WTC11 (cell line): ENCODE data around the gene MEIS2. TPM values are rescaled to one million over a fixed set of nuclear protein-coding genes. Genes with fewer than 3 reads are reported as not detected.

ENCODE experiments used
- ATAC-seq: fragments of 200-7000 bp; cut with Tn5 transposase; 2 replicates; pipeline ENCODE4 v1.10.0; 2021; ENCODE audit warnings: mild to moderate bottlenecking, moderate library complexity
- CTCF ChIA-PET: fragments of 300-600 bp; sonication (Branson Sonifier 250); formaldehyde crosslinking; loops from one replicate; lab custom pipeline; 2021; ENCODE audit warnings: antibody characterized with exemption; lab: Charles Lee
- POLR2A ChIA-PET: fragments of 350-600 bp; sonication (Branson Sonifier 250); formaldehyde crosslinking; loops from one replicate; lab custom pipeline; 2021; ENCODE audit warnings: antibody characterized with exemption; lab: Charles Lee
- DNase-seq: peaks from one replicate; pipeline ENCODE4 v3.0.0; 2021; ENCODE audit warnings: low spot score
- H3K27ac Mint-ChIP-seq: 2 replicates; pipeline ENCODE4 v1.8.0; 2021; ENCODE audit warnings: mixed read lengths
- H3K27me3 Mint-ChIP-seq: 2 replicates; pipeline ENCODE4 v1.8.0; 2021; ENCODE audit warnings: low read depth, mild to moderate bottlenecking, moderate library complexity, mixed read lengths
- H3K36me3 Mint-ChIP-seq: 2 replicates; pipeline ENCODE4 v1.8.0; 2021; ENCODE audit warnings: mixed read lengths
- H3K4me1 Mint-ChIP-seq: 2 replicates; pipeline ENCODE4 v1.8.0; 2022; ENCODE audit warnings: mixed read lengths
- H3K4me3 Mint-ChIP-seq: 2 replicates; pipeline ENCODE4 v1.8.0; 2021; ENCODE audit warnings: mild to moderate bottlenecking, moderate library complexity, mixed read lengths
- H3K9me3 Mint-ChIP-seq: 2 replicates; pipeline ENCODE4 v1.8.0; 2021; ENCODE audit warnings: mixed read lengths
- CBFB ChIP-seq: sonication (generic); formaldehyde crosslinking; IDR thresholded peaks from 2 replicates; pipeline ENCODE4 v1.8.1; 2022; ENCODE audit warnings: mild to moderate bottlenecking, low read depth, missing genetic modification reagents
- ETV6 ChIP-seq: sonication (generic); formaldehyde crosslinking; IDR thresholded peaks from 2 replicates; pipeline ENCODE4 v1.8.1; 2022; ENCODE audit warnings: mild to moderate bottlenecking, missing genetic modification reagents
- GRHL2 ChIP-seq: fragments of 250-450 bp; sonication (Bioruptor Pico); IDR thresholded peaks from 2 replicates; pipeline ENCODE4 v1.8.0; 2022; ENCODE audit warnings: mild to moderate bottlenecking, moderate library complexity; ENCODE audit not compliant: insufficient replicate concordance, severe bottlenecking
- GTF2I ChIP-seq: fragments of 250-450 bp; sonication (Bioruptor Pico); conservative IDR thresholded peaks from 2 replicates; pipeline ENCODE4 v1.4.0; 2021; ENCODE audit warnings: mild to moderate bottlenecking
- JUN ChIP-seq: sonication (generic); formaldehyde crosslinking; IDR thresholded peaks from 2 replicates; pipeline ENCODE4 v1.8.0; 2023; ENCODE audit warnings: mild to moderate bottlenecking, missing genetic modification reagents
- MXD4 ChIP-seq: fragments of 250-450 bp; sonication (Bioruptor Pico); IDR thresholded peaks from 2 replicates; pipeline ENCODE4 v1.8.0; 2021; ENCODE audit warnings: mild to moderate bottlenecking, moderate library complexity, borderline replicate concordance
- MYBL2 ChIP-seq: sonication (generic); formaldehyde crosslinking; IDR thresholded peaks from 2 replicates; pipeline ENCODE4 v1.8.1; 2023; ENCODE audit warnings: mild to moderate bottlenecking, moderate library complexity, missing genetic modification reagents
- NFE2L1 ChIP-seq: sonication (generic); formaldehyde crosslinking; IDR thresholded peaks from 2 replicates; pipeline ENCODE4 v1.8.1; 2023; ENCODE audit warnings: missing genetic modification reagents
- NR1H2 ChIP-seq: sonication (generic); formaldehyde crosslinking; IDR thresholded peaks from 2 replicates; pipeline ENCODE4 v1.9.0; 2021; ENCODE audit warnings: mild to moderate bottlenecking, moderate library complexity, missing genetic modification reagents
- SMAD4 ChIP-seq: sonication (generic); formaldehyde crosslinking; IDR thresholded peaks from 2 replicates; pipeline ENCODE4 v1.8.0; 2022; ENCODE audit warnings: mild to moderate bottlenecking, missing genetic modification reagents
- SP1 ChIP-seq: sonication (generic); formaldehyde crosslinking; conservative IDR thresholded peaks from 2 replicates; pipeline ENCODE4 v1.8.1; 2022; ENCODE audit warnings: missing genetic modification reagents
- STAT6 ChIP-seq: sonication (generic); formaldehyde crosslinking; conservative IDR thresholded peaks from 2 replicates; pipeline ENCODE4 v1.8.1; 2023; ENCODE audit warnings: mild to moderate bottlenecking, low read depth, missing genetic modification reagents, moderate library complexity
- TCF7 ChIP-seq: sonication (generic); formaldehyde crosslinking; IDR thresholded peaks from 2 replicates; pipeline ENCODE4 v1.8.0; 2022; ENCODE audit warnings: mild to moderate bottlenecking, low read depth, missing genetic modification reagents, moderate library complexity
- TEAD4 ChIP-seq: sonication (generic); formaldehyde crosslinking; IDR thresholded peaks from 2 replicates; pipeline ENCODE4 v1.8.0; 2022; ENCODE audit warnings: mild to moderate bottlenecking, missing genetic modification reagents
- TP53 ChIP-seq: sonication (generic); formaldehyde crosslinking; IDR thresholded peaks from 2 replicates; pipeline ENCODE4 v1.8.1; 2023; ENCODE audit warnings: mild to moderate bottlenecking, missing genetic modification reagents
- USF1 ChIP-seq: sonication (generic); formaldehyde crosslinking; IDR thresholded peaks from 2 replicates; pipeline ENCODE4 v1.8.0; 2022; ENCODE audit warnings: mild to moderate bottlenecking, missing genetic modification reagents
- ZNF232 ChIP-seq: sonication (generic); formaldehyde crosslinking; IDR thresholded peaks from 2 replicates; pipeline ENCODE4 v1.8.0; 2022; ENCODE audit warnings: mild to moderate bottlenecking, missing genetic modification reagents
- ZNF263 ChIP-seq: sonication (generic); formaldehyde crosslinking; IDR thresholded peaks from 2 replicates; pipeline ENCODE4 v1.8.1; 2022; ENCODE audit warnings: low read depth, mild to moderate bottlenecking, moderate library complexity, missing genetic modification reagents
- ZNF416 ChIP-seq: fragments of 250-450 bp; sonication (Bioruptor Pico); IDR thresholded peaks from 2 replicates; pipeline ENCODE4 v1.9.0; 2021; ENCODE audit warnings: mild to moderate bottlenecking, inconsistent platforms
- total RNA-seq: library from RNA; stranded (reverse); gene quantifications from 3 replicates; pipeline ENCODE4 v1.2.3, GENCODE V29; 2021
- TF ChIP-seq, protein P1 (sequence below): sonication (generic); formaldehyde crosslinking; IDR thresholded peaks from 2 replicates; pipeline ENCODE4 v1.8.0; 2023; ENCODE audit warnings: mild to moderate bottlenecking, missing genetic modification reagents

Gene MEIS2
- total RNA-seq, 1 experiment from 2014 or later = 0.57 TPM

DNA sequence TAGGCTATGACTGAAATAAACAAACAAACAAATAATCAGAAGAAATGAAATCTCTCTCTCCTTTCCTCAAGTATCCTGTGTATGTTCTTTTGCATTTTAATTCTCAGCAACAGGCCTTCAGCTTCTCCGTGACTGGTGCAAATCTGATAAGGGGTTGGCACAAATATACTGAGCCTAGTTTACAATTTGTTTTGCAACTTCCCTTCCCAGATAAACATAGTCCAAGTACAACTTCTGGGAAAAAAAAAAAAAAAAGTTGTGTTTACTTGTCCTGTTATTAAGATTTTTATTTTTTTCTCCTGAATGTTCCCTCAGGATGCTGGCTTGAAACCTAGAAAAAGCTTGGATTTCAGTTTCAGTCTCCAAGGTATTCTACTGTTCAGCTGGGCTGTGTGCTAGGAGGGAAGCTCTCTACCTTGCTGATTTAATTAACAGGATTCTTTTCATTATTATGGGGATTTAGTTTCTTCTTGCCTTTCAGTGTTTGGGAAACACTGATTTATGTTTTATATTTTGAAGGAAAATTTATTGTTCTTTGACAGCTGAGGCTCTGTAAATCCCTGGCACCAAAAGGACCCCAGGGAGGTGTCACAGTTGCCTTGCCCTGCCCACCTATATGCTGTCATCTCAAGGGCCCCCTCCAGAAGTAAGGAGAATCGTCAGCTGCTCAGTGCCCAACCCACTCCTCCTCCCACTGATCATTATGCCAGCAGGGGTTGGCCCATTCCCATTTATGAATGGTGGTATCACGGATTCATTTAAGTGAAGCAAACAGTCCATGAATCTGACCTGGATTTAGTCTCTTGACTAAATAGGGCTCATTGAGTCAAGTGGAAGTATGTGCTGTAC, 185.2 kb downstream of the MEIS2 start:
- no peaks in the 10 kb centered on the region for H3K9me3 Mint-ChIP-seq
- no peak overlapping the region for H3K27ac Mint-ChIP-seq
- H3K4me3 Mint-ChIP-seq = no peak overlapping the region
- 0 out of 2 replicates have a peak, but pooled peaks cover 4% of the 10 kb centered on the region for H3K27me3 Mint-ChIP-seq
- CTCF ChIA-PET = interaction anchor here (0.7 kb wide), 2 partner anchors 36 to 965 kb away, joined by 3 read pairs; no protein-coding TSS in a partner anchor
- H3K36me3 Mint-ChIP-seq = no peaks in the 10 kb centered on the region
- peaks cover 14% of the 10 kb centered on the region for H3K4me1 Mint-ChIP-seq
- ATAC-seq = no peak
- no peak for DNase-seq
- POLR2A ChIA-PET = no interaction called here
- no peak for TF ChIP-seq USF1 (CRISPR knock-in tag)
- no peak for TF ChIP-seq TCF7 (CRISPR knock-in tag)
- TF ChIP-seq GTF2I (CRISPR knock-in tag) = no peak
- TF ChIP-seq SP1 (CRISPR knock-in tag) = no peak
- no peak for TF ChIP-seq STAT6 (CRISPR knock-in tag)
- no peak for TF ChIP-seq ZNF232
- no peak for TF ChIP-seq SMAD4
- no peak for TF ChIP-seq TEAD4 (CRISPR knock-in tag)
- TF ChIP-seq NR1H2 (CRISPR knock-in tag) = no peak
- TF ChIP-seq JUN (CRISPR knock-in tag) = no peak
- TF ChIP-seq MXD4 = no peak
- no peak for TF ChIP-seq ZNF263 (CRISPR knock-in tag)
- no peak for TF ChIP-seq ZNF416 (CRISPR knock-in tag)
- TF ChIP-seq CBFB = no peak
- no peak for TF ChIP-seq NFE2L1
- TF ChIP-seq GRHL2 (CRISPR knock-in tag) = no peak
- no peak for TF ChIP-seq ETV6 (CRISPR knock-in tag)

DNA sequence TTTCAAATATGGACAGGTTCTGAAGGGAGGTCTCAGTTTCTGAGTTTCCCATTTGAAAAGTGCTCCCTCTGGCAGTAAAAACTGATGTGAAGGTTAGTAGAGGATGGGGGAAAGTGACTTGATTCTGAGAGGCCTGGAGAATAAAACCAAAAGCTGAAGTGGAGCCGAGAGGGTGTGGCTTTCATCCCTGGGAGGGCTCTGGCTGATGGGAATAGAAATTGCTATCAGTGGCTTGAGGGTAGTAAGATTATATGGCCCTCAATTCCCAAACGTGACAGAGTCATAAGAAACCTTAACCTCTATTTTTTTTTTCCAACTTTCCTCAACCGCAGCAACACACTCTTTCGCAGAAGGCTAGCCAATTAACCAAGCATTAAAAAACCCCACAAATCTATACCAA, 185.9 kb downstream of the MEIS2 start:
- DNase-seq = no peak
- no peak for ATAC-seq

More for the DNA sequence above, 185.9 kb downstream of the MEIS2 start:
- Mint-ChIP-seq H3K27ac (no peak overlapping the region), H3K36me3 (no peaks in the 10 kb centered on the region), H3K4me1 (peaks cover 14% of the 10 kb centered on the region), H3K27me3 (0 out of 2 replicates have a peak, but pooled peaks cover 4% of the 10 kb centered on the region), H3K4me3 (no peak overlapping the region), H3K9me3 (no peaks in the 10 kb centered on the region)
- ChIA-PET CTCF (interaction anchor here (0.7 kb wide), 1 partner anchor 966 kb away, joined by 3 read pairs; no protein-coding TSS in a partner anchor), POLR2A (no interaction called here)
- TF ChIP-seq MYBL2 (CRISPR knock-in tag) (no peak), TP53 (CRISPR knock-in tag) (no peak)
- TF ChIP-seq, protein P1, sequence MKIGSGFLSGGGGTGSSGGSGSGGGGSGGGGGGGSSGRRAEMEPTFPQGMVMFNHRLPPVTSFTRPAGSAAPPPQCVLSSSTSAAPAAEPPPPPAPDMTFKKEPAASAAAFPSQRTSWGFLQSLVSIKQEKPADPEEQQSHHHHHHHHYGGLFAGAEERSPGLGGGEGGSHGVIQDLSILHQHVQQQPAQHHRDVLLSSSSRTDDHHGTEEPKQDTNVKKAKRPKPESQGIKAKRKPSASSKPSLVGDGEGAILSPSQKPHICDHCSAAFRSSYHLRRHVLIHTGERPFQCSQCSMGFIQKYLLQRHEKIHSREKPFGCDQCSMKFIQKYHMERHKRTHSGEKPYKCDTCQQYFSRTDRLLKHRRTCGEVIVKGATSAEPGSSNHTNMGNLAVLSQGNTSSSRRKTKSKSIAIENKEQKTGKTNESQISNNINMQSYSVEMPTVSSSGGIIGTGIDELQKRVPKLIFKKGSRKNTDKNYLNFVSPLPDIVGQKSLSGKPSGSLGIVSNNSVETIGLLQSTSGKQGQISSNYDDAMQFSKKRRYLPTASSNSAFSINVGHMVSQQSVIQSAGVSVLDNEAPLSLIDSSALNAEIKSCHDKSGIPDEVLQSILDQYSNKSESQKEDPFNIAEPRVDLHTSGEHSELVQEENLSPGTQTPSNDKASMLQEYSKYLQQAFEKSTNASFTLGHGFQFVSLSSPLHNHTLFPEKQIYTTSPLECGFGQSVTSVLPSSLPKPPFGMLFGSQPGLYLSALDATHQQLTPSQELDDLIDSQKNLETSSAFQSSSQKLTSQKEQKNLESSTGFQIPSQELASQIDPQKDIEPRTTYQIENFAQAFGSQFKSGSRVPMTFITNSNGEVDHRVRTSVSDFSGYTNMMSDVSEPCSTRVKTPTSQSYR (CRISPR knock-in tag) = no peak
